H1 (cell line): ENCODE measurements around the gene TSPAN9. TPM values are rescaled to one million over a fixed set of nuclear protein-coding genes. Genes with fewer than 3 reads are reported as not detected.

Source experiments
- CTCF ChIA-PET: fragments of 300-600 bp; sonication (Branson Sonifier 250); formaldehyde crosslinking; loops from one replicate; lab custom pipeline; 2021; ENCODE audit not compliant: partially characterized antibody; lab: Charles Lee
- POLR2A ChIA-PET: fragments of 300-600 bp; sonication (Branson Sonifier 250); formaldehyde crosslinking; loops from one replicate; lab custom pipeline; 2021; ENCODE audit warnings: inconsistent platforms; ENCODE audit not compliant: partially characterized antibody; lab: Charles Lee
- DNase-seq, 2 experiments: peaks; one replicate each; pipeline versions ENCODE4 v3.0.0 to v3.0.0-alpha.2; 2010 to 2022; ENCODE audit warnings: low spot score in 2 of 2, low read depth in 1 of 2, mixed read lengths in 1 of 2
- FAIRE-seq: peaks from 2 replicates; lab custom pipeline; 2011; peaks lifted over from hg19 to GRCh38; lab: Jason Lieb, UNC
- H2AFZ ChIP-seq: 2 replicates; pipeline ENCODE4 v1.8.1; 2012; ENCODE audit warnings: low read length, inconsistent platforms
- H2AK5ac ChIP-seq: 2 replicates; pipeline ENCODE4 v1.6.1; 2013; ENCODE audit warnings: low read depth, low read length
- H2BK120ac ChIP-seq: replicated peaks from 2 replicates; pipeline ENCODE3; 2013; ENCODE audit warnings: low read depth, low read length, inconsistent platforms
- H2BK12ac ChIP-seq: 2 replicates; pipeline ENCODE4 v1.6.1; 2013; ENCODE audit warnings: low read depth, low read length
- H2BK15ac ChIP-seq: 2 replicates; pipeline ENCODE4 v1.6.1; 2013; ENCODE audit warnings: low read length
- H2BK20ac ChIP-seq: 2 replicates; pipeline ENCODE4 v1.6.1; 2013; ENCODE audit warnings: low read length
- H2BK5ac ChIP-seq: 2 replicates; pipeline ENCODE4 v1.6.1; 2013; ENCODE audit warnings: low read depth, low read length
- H3K14ac ChIP-seq: 2 replicates; pipeline ENCODE4 v1.6.1; 2013; ENCODE audit warnings: inconsistent platforms; ENCODE audit not compliant: insufficient read length
- H3K18ac ChIP-seq: 2 replicates; pipeline ENCODE4 v1.6.1; 2013; ENCODE audit warnings: low read length; ENCODE audit errors: extremely low read depth
- H3K23ac ChIP-seq: 2 replicates; pipeline ENCODE4 v1.6.1; 2013; ENCODE audit warnings: inconsistent platforms; ENCODE audit not compliant: insufficient read length
- H3K23me2 ChIP-seq: 2 replicates; pipeline ENCODE4 v1.6.1; 2013; ENCODE audit warnings: low read depth, low read length
- H3K27ac ChIP-seq: 2 replicates; pipeline ENCODE4 v1.6.1; 2011; ENCODE audit warnings: low read depth, low read length, inconsistent platforms
- H3K27me3 ChIP-seq, 4 experiments: replicated peaks in 1 of 4; 1 replicate in 1 of 4; 2 replicates in 3 of 4; pipeline versions ENCODE4 v1.6.1 to v1.8.1; 2011 to 2013; ENCODE audit warnings: low read length in 3 of 4, mild to moderate bottlenecking in 3 of 4, inconsistent platforms in 2 of 4, mixed read lengths in 2 of 4, moderate library complexity in 1 of 4; ENCODE audit not compliant: control insufficient read depth in 3 of 4, insufficient read depth in 3 of 4; ENCODE audit errors: extremely low read depth in 1 of 4
- H3K36me3 ChIP-seq, 4 experiments: 2 replicates each; pipeline versions ENCODE4 v1.6.1 to v1.8.1; 2011 to 2013; ENCODE audit warnings: mild to moderate bottlenecking in 4 of 4, low read length in 3 of 4, moderate library complexity in 2 of 4, control low read depth in 1 of 4, inconsistent platforms in 1 of 4; ENCODE audit not compliant: insufficient read depth in 4 of 4, control insufficient read depth in 2 of 4
- H3K4ac ChIP-seq: replicated peaks from 2 replicates; pipeline ENCODE3; 2013; ENCODE audit warnings: low read length, low read depth, mixed read lengths, inconsistent platforms; ENCODE audit not compliant: insufficient read length
- H3K4me1 ChIP-seq, 4 experiments: replicated peaks in 1 of 4; 1 replicate in 1 of 4; 2 replicates in 3 of 4; pipeline versions ENCODE4 v1.6.1 to v1.8.1; 2011 to 2013; ENCODE audit warnings: low read length in 3 of 4, inconsistent platforms in 2 of 4, mixed read lengths in 1 of 4; ENCODE audit not compliant: insufficient read depth in 4 of 4, control insufficient read depth in 3 of 4
- H3K4me2 ChIP-seq, 2 experiments: 2 replicates each; pipeline versions ENCODE4 v1.6.1 to v1.8.1; 2011 to 2013; ENCODE audit warnings: low read depth in 2 of 2, low read length in 2 of 2, control low read depth in 1 of 2, inconsistent platforms in 1 of 2, mild to moderate bottlenecking in 1 of 2; ENCODE audit not compliant: insufficient read depth in 1 of 2
- H3K4me3 ChIP-seq, 4 experiments: fragments of 200-600, 300-600 bp in 1 of 4; sonication (generic), shearing (Covaris generic), sonication (Bioruptor Twin) in 1 of 4; 2 replicates each; pipeline versions ENCODE4 v1.5.1 to v1.8.1; 2011 to 2016; ENCODE audit warnings: low read length in 4 of 4, low read depth in 3 of 4, control low read depth in 2 of 4, inconsistent platforms in 2 of 4, mild to moderate bottlenecking in 2 of 4, mixed read lengths in 1 of 4, moderate library complexity in 1 of 4; ENCODE audit not compliant: insufficient read depth in 2 of 4; ENCODE audit errors: extremely low read depth in 1 of 4
- H3K56ac ChIP-seq: replicated peaks from 2 replicates; pipeline ENCODE3; 2013; ENCODE audit warnings: low read depth, mild to moderate bottlenecking, mixed read lengths, low read length, inconsistent platforms; ENCODE audit not compliant: insufficient read length
- H3K79me1 ChIP-seq: 2 replicates; pipeline ENCODE4 v1.6.1; 2013; ENCODE audit warnings: low read depth, low read length, control low read depth
- H3K79me2 ChIP-seq, 2 experiments: 2 replicates each; pipeline versions ENCODE4 v1.6.1 to v1.8.1; 2012 to 2013; ENCODE audit warnings: low read length in 2 of 2, mild to moderate bottlenecking in 2 of 2, inconsistent platforms in 1 of 2; ENCODE audit not compliant: insufficient read depth in 2 of 2, control insufficient read depth in 1 of 2
- H3K9ac ChIP-seq, 4 experiments: replicated peaks in 1 of 4; 1 replicate in 1 of 4; 2 replicates in 3 of 4; pipeline versions ENCODE4 v1.6.1 to v1.8.1; 2011 to 2013; ENCODE audit warnings: low read depth in 3 of 4, low read length in 3 of 4, control low read depth in 2 of 4, mild to moderate bottlenecking in 2 of 4, moderate library complexity in 2 of 4, inconsistent platforms in 1 of 4; ENCODE audit errors: extremely low read depth in 1 of 4
- H3K9me3 ChIP-seq, 2 experiments: 2 replicates each; pipeline versions ENCODE4 v1.6.1 to v1.8.1; 2012 to 2013; ENCODE audit warnings: mild to moderate bottlenecking in 2 of 2, moderate library complexity in 2 of 2, control low read depth in 1 of 2, inconsistent platforms in 1 of 2, low read depth in 1 of 2, low read length in 1 of 2, mixed read lengths in 1 of 2; ENCODE audit not compliant: insufficient read depth in 2 of 2
- H4K20me1 ChIP-seq, 2 experiments: replicated peaks in 1 of 2; 2 replicates each; pipeline versions ENCODE3 to v1.8.1; 2011 to 2013; ENCODE audit warnings: inconsistent platforms in 2 of 2, low read length in 2 of 2, mild to moderate bottlenecking in 1 of 2; ENCODE audit not compliant: insufficient read depth in 2 of 2, control insufficient read depth in 1 of 2
- H4K5ac ChIP-seq: 2 replicates; pipeline ENCODE4 v1.6.1; 2013; ENCODE audit warnings: low read length, low read depth, mixed read lengths, inconsistent platforms; ENCODE audit not compliant: insufficient read length
- H4K8ac ChIP-seq: 2 replicates; pipeline ENCODE4 v1.8.0; 2013; ENCODE audit warnings: mild to moderate bottlenecking, moderate library complexity, low read length, inconsistent platforms; ENCODE audit not compliant: insufficient read depth; ENCODE audit errors: extremely low read depth
- H4K91ac ChIP-seq: replicated peaks from 2 replicates; pipeline ENCODE3; 2013; ENCODE audit warnings: low read length, mixed read lengths, inconsistent platforms; ENCODE audit not compliant: insufficient read length
- ATF2 ChIP-seq: IDR thresholded peaks from 2 replicates; pipeline ENCODE4 v1.6.1; 2012; ENCODE audit warnings: low read length, inconsistent platforms
- ATF3 ChIP-seq: IDR thresholded peaks from 2 replicates; pipeline ENCODE4 v1.6.1; 2011; ENCODE audit warnings: low read depth, mild to moderate bottlenecking, low read length; ENCODE audit not compliant: insufficient read depth
- BCL11A ChIP-seq, 2 experiments: IDR thresholded peaks; one replicate each; pipeline ENCODE4 v1.6.1; 2011; ENCODE audit warnings: low read depth in 2 of 2, low read length in 2 of 2, mild to moderate bottlenecking in 2 of 2
- CBX8 ChIP-seq: fragments of 300-800, 300-1000 bp; sonication (generic); IDR thresholded peaks from 2 replicates; pipeline ENCODE4 v1.7.1; 2016; ENCODE audit warnings: low read depth, low read length, borderline replicate concordance
- CHD1 ChIP-seq: IDR thresholded peaks from 2 replicates; pipeline ENCODE4 v1.6.1; 2012; ENCODE audit warnings: low read depth, low read length, improper control_type of control experiment
- EZH2 ChIP-seq: fragments of 200-600 bp; sonication (generic); IDR thresholded peaks from 2 replicates; pipeline ENCODE4 v1.7.1; 2012; ENCODE audit warnings: low read depth, mild to moderate bottlenecking, moderate library complexity, low read length, inconsistent platforms; ENCODE audit not compliant: severe bottlenecking
- KDM5A ChIP-seq: fragments of 200-600 bp; IDR thresholded peaks from 2 replicates; pipeline ENCODE4 v1.7.1; 2012; ENCODE audit warnings: mild to moderate bottlenecking, low read length, inconsistent platforms, mixed read lengths
- SP1 ChIP-seq: IDR thresholded peaks from 2 replicates; pipeline ENCODE4 v1.6.1; 2011; ENCODE audit warnings: low read depth, low read length
- SP4 ChIP-seq: IDR thresholded peaks from 2 replicates; pipeline ENCODE4 v1.6.1; 2012; ENCODE audit warnings: low read length, inconsistent platforms
- SUZ12 ChIP-seq: fragments of 200-600 bp; sonication (generic); IDR thresholded peaks from 2 replicates; pipeline ENCODE4 v1.6.1; 2012; ENCODE audit warnings: mild to moderate bottlenecking, inconsistent platforms, low read length, moderate library complexity, mixed read lengths
- ZNF274 ChIP-seq: IDR thresholded peaks from 2 replicates; pipeline ENCODE4 v1.7.0; 2012; ENCODE audit warnings: low read length, borderline replicate concordance; ENCODE audit errors: extremely low read depth
- WGBS, 2 experiments: shearing (Covaris generic) in 1 of 2; methylation state at CpG; one replicate each; pipeline versions ENCODE4 v1.1.6 to v1.1.7; 2013 to 2015; ENCODE audit warnings: low lambda C conversion rate in 2 of 2, mixed read lengths in 2 of 2, inconsistent platforms in 1 of 2, low coverage in 1 of 2, missing lambda C conversion rate in 1 of 2; ENCODE audit not compliant: insufficient replicate concordance in 2 of 2, insufficient coverage in 1 of 2, insufficient read length in 1 of 2; ENCODE audit errors: extremely low coverage in 1 of 2, missing lambda C conversion rate in 1 of 2; 5-methylcytosine and 5-hydroxymethylcytosine counted together
- polyA plus RNA-seq, 7 experiments: library from polyadenylated mRNA; depleted of rRNA in 3 of 7; stranded (reverse) in 5 of 7; unstranded in 2 of 7; fragments of >200 nt in 5 of 7; fragments of 200-250 nt in 2 of 7; gene quantifications; 1 replicate in 5 of 7; 2 replicates in 1 of 7; 4 replicates in 1 of 7; pipeline versions ENCODE4 v1.2.1 to v1.2.3, GENCODE V29; 2011 to 2013; ENCODE audit warnings: missing spikeins in 2 of 7, mixed read lengths in 2 of 7
- total RNA-seq: library from RNA; stranded (reverse); fragmentation: NEBNext Ultra II Directional; extraction: Animal tissue kit (Norgen Biotek cat#: 25700); gene quantifications from 2 replicates; pipeline ENCODE4 v1.2.1, GENCODE V29; 2021

Gene TSPAN9
- total and polyA plus RNA-seq, 2 of the 8 experiments (the other 6 are each of a cell fraction or from before 2014, with no cell fraction given) = 11.5 to 29.1 TPM

GRCh38 chr12:3316776-3317480 is 239.7 kb downstream of the TSPAN9 start:
- Histone ChIP-seq H2AK5ac (no peak overlapping the region), H3K4ac (no peak overlapping the region), H3K9ac (no peak overlapping the region), H2BK5ac (no peak overlapping the region; the same call in 1 of the 2 replicates), H2AFZ (no peak overlapping the region), H3K56ac (no peak overlapping the region), H3K27ac (no peak overlapping the region), H3K79me2 (no peaks in the 10 kb centered on the region), H2BK20ac (no peak overlapping the region), H2BK15ac (no peak overlapping the region), H2BK120ac (no peak overlapping the region), H3K18ac (no peak overlapping the region), H3K4me3 (no peak overlapping the region), H4K8ac (no peak overlapping the region), H3K9me3 (no peaks in the 10 kb centered on the region), H3K23me2 (no peaks in the 10 kb centered on the region), H4K91ac (no peak overlapping the region), H2BK12ac (no peak overlapping the region), H3K27me3 (no peaks in the 10 kb centered on the region; a peak in 1 of 7 replicates), H3K14ac (no peak overlapping the region), H3K79me1 (no peaks in the 10 kb centered on the region; the same call in 1 of the 2 replicates), H4K20me1 (peaks cover 0 to 1% of the 10 kb centered on the region in 2 experiments), H3K36me3 (no peaks in the 10 kb centered on the region), H3K23ac (no peak overlapping the region), H3K4me1 (no peaks in the 10 kb centered on the region), H4K5ac (no peak overlapping the region), H3K4me2 (no peak overlapping the region)
- ChIA-PET POLR2A (no interaction called here), CTCF (interaction anchor here (0.5 to 13.4 kb wide), 11 partner anchors 11 to 408 kb away, joined by 3 to 216 read pairs (median 4); no protein-coding TSS in a partner anchor)
- no peak for DNase-seq
- no peak for FAIRE-seq
- WGBS, 2 experiments = 83% methylated on average over 12 of the region's 12 CpGs; no CpG with 5 or more reads in 1 of the 2 experiments
- TF ChIP-seq ATF2 = no peak
- no peak for TF ChIP-seq ATF3
- TF ChIP-seq EZH2 = no peak
- no peak for TF ChIP-seq KDM5A
- TF ChIP-seq SP4 = no peak
- no peak for TF ChIP-seq CBX8
- TF ChIP-seq BCL11A (IDR thresholded peaks at IDR 0.05; ENCODE audit: low read depth in 2 of 2, low read length in 2 of 2) = no peak
- TF ChIP-seq SP1 = no peak
- TF ChIP-seq ZNF274 = no peak
- no peak for TF ChIP-seq SUZ12
- no peak for TF ChIP-seq CHD1
